ENCODE data around the gene MAST4.

MAST4 gene

DNA sequence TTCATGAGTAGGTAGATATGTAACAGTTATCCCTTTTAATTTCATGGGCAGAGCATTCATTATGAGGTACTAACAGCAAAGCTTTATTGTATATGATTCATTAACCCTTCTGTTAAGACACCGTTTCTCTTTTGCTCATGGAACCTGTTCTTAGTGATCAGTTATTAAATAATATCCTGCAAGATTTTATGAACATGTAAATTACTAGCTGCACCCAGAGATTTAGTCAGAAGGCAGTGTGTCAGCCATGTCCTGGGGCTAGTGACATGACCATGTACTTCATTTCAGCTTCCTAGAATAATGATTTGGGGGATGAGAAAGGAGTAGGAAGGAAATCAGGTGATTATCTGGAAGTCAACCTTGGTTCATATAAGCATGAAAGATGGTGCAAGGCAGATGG lies 7.0 kb downstream of the MAST4 start:
- H3K36me3 ChIP-seq (ENCODE audit: control insufficient read depth in 2 of 2, insufficient read depth in 1 of 2, low read length in 2 of 2), result no peaks in the 10 kb centered on the region
- H3K9me3 ChIP-seq (ENCODE audit: control insufficient read depth, insufficient read depth, low read depth, low read length), result no peaks in the 10 kb centered on the region
- CTCF ChIA-PET, result interaction anchor here (1.1 kb wide), 1 partner anchor 26 kb away, joined by 3 read pairs; no protein-coding TSS in a partner anchor
- no peak overlapping the region for H3K27ac ChIP-seq (ENCODE audit: extremely low read depth, low read depth, low read length)
- POLR2A ChIA-PET, result no interaction called here
- no peak for TF ChIP-seq ZNF560 (tag by site-specific recombination; IDR thresholded peaks at IDR 0.05; ENCODE audit: borderline replicate concordance)
- TF ChIP-seq ZBTB1 (tag by site-specific recombination; IDR thresholded peaks at IDR 0.05), result no peak
- no peak for TF ChIP-seq KLF9 (tag by site-specific recombination; IDR thresholded peaks at IDR 0.05; ENCODE audit: low read depth)
- TF ChIP-seq, protein P1, sequence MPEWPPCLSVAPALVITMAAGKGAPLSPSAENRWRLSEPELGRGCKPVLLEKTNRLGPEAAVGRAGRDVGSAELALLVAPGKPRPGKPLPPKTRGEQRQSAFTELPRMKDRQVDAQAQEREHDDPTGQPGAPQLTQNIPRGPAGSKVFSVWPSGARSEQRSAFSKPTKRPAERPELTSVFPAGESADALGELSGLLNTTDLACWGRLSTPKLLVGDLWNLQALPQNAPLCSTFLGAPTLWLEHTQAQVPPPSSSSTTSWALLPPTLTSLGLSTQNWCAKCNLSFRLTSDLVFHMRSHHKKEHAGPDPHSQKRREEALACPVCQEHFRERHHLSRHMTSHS (tag by site-specific recombination; IDR thresholded peaks at IDR 0.05), result no peak
- TF ChIP-seq ZNF184 (tag by site-specific recombination; IDR thresholded peaks at IDR 0.05), result no peak
- TF ChIP-seq, protein P2, sequence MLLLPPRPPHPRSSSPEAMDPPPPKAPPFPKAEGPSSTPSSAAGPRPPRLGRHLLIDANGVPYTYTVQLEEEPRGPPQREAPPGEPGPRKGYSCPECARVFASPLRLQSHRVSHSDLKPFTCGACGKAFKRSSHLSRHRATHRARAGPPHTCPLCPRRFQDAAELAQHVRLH (tag by site-specific recombination; IDR thresholded peaks at IDR 0.05), result no peak
- TF ChIP-seq ZNF664 (tag by site-specific recombination; IDR thresholded peaks at IDR 0.05), result no peak
- TF ChIP-seq ZNF391 (tag by site-specific recombination; IDR thresholded peaks at IDR 0.05; ENCODE audit: borderline replicate concordance, low read depth), result no peak
- no peak for TF ChIP-seq ZNF302 (tag by site-specific recombination; IDR thresholded peaks at IDR 0.05; ENCODE audit: low read depth)
- no peak for TF ChIP-seq ZNF174 (tag by site-specific recombination; IDR thresholded peaks at IDR 0.05)
- TF ChIP-seq, protein P3, sequence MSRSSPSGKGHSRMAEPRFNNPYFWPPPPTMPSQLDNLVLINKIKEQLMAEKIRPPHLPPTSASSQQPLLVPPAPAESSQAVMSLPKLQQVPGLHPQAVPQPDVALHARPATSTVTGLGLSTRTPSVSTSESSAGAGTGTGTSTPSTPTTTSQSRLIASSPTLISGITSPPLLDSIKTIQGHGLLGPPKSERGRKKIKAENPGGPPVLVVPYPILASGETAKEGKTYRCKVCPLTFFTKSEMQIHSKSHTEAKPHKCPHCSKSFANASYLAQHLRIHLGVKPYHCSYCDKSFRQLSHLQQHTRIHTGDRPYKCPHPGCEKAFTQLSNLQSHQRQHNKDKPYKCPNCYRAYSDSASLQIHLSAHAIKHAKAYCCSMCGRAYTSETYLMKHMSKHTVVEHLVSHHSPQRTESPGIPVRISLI (tag by site-specific recombination; IDR thresholded peaks at IDR 0.05), result no peak
- no peaks in the 10 kb centered on the region; the same call in 1 of the 2 replicates for H3K4me1 ChIP-seq (ENCODE audit: control insufficient read depth, insufficient read depth, low read length)
- no peak overlapping the region for H3K4me3 ChIP-seq (ENCODE audit: low read depth, low read length)

DNA sequence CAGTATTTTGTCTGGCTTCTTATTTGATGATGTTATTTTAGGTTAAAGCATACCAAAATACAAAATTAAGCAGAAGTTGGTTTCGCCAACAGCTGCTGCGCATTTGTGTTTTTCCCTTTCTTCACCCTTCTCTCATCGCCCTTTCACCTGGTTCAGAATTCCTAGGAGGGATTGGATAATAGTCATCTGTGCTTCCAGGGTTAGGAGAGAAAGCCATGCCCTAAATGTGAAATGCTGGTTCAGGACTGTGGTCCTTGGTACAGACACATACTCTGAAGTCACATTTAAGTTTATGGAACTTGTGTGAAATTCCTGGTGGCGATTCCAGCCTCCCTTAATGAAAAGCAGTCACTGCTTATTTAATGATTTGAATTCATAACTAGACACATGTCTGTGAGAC lies 7.7 kb downstream of the MAST4 start:
- H3K27ac ChIP-seq (ENCODE audit: extremely low read depth, low read depth, low read length), result no peak overlapping the region
- H3K9me3 ChIP-seq (ENCODE audit: control insufficient read depth, insufficient read depth, low read depth, low read length), result no peaks in the 10 kb centered on the region
- ChIA-PET CTCF (no interaction called here), POLR2A (no interaction called here)
- no peaks in the 10 kb centered on the region for H3K36me3 ChIP-seq (ENCODE audit: control insufficient read depth in 2 of 2, insufficient read depth in 1 of 2, low read length in 2 of 2)
- H3K4me1 ChIP-seq (ENCODE audit: control insufficient read depth, insufficient read depth, low read length), result no peaks in the 10 kb centered on the region; the same call in 1 of the 2 replicates
- H3K4me3 ChIP-seq (ENCODE audit: low read depth, low read length), result no peak overlapping the region
- TF ChIP-seq, protein P4, sequence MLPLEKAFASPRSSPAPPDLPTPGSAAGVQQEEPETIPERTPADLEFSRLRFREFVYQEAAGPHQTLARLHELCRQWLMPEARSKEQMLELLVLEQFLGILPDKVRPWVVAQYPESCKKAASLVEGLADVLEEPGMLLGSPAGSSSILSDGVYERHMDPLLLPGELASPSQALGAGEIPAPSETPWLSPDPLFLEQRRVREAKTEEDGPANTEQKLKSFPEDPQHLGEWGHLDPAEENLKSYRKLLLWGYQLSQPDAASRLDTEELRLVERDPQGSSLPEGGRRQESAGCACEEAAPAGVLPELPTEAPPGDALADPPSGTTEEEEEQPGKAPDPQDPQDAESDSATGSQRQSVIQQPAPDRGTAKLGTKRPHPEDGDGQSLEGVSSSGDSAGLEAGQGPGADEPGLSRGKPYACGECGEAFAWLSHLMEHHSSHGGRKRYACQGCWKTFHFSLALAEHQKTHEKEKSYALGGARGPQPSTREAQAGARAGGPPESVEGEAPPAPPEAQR (tag by site-specific recombination; IDR thresholded peaks at IDR 0.05), result no peak
- TF ChIP-seq HOXD13 (CRISPR knock-in tag; IDR thresholded peaks at IDR 0.05; ENCODE audit: borderline replicate concordance) (no peak), ZNF626 (tag by site-specific recombination; IDR thresholded peaks at IDR 0.05) (no peak), ZNF426 (tag by site-specific recombination; IDR thresholded peaks at IDR 0.05) (no peak), ZNF2 (tag by site-specific recombination; IDR thresholded peaks at IDR 0.05) (no peak), ZNF777 (tag by site-specific recombination; IDR thresholded peaks at IDR 0.05; ENCODE audit: borderline replicate concordance) (no peak), HOXA7 (CRISPR knock-in tag; IDR thresholded peaks at IDR 0.05; ENCODE audit: borderline replicate concordance) (no peak), ZNF214 (tag by site-specific recombination; IDR thresholded peaks at IDR 0.05; ENCODE audit: borderline replicate concordance) (no peak)
- TF ChIP-seq, protein P5, sequence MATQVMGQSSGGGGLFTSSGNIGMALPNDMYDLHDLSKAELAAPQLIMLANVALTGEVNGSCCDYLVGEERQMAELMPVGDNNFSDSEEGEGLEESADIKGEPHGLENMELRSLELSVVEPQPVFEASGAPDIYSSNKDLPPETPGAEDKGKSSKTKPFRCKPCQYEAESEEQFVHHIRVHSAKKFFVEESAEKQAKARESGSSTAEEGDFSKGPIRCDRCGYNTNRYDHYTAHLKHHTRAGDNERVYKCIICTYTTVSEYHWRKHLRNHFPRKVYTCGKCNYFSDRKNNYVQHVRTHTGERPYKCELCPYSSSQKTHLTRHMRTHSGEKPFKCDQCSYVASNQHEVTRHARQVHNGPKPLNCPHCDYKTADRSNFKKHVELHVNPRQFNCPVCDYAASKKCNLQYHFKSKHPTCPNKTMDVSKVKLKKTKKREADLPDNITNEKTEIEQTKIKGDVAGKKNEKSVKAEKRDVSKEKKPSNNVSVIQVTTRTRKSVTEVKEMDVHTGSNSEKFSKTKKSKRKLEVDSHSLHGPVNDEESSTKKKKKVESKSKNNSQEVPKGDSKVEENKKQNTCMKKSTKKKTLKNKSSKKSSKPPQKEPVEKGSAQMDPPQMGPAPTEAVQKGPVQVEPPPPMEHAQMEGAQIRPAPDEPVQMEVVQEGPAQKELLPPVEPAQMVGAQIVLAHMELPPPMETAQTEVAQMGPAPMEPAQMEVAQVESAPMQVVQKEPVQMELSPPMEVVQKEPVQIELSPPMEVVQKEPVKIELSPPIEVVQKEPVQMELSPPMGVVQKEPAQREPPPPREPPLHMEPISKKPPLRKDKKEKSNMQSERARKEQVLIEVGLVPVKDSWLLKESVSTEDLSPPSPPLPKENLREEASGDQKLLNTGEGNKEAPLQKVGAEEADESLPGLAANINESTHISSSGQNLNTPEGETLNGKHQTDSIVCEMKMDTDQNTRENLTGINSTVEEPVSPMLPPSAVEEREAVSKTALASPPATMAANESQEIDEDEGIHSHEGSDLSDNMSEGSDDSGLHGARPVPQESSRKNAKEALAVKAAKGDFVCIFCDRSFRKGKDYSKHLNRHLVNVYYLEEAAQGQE (tag by site-specific recombination; IDR thresholded peaks at IDR 0.05), result no peak
- TF ChIP-seq, protein P6, sequence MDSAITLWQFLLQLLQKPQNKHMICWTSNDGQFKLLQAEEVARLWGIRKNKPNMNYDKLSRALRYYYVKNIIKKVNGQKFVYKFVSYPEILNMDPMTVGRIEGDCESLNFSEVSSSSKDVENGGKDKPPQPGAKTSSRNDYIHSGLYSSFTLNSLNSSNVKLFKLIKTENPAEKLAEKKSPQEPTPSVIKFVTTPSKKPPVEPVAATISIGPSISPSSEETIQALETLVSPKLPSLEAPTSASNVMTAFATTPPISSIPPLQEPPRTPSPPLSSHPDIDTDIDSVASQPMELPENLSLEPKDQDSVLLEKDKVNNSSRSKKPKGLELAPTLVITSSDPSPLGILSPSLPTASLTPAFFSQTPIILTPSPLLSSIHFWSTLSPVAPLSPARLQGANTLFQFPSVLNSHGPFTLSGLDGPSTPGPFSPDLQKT (IDR thresholded peaks at IDR 0.05; ENCODE audit: borderline replicate concordance, low read depth, low read length), result no peak
- TF ChIP-seq, protein P7, sequence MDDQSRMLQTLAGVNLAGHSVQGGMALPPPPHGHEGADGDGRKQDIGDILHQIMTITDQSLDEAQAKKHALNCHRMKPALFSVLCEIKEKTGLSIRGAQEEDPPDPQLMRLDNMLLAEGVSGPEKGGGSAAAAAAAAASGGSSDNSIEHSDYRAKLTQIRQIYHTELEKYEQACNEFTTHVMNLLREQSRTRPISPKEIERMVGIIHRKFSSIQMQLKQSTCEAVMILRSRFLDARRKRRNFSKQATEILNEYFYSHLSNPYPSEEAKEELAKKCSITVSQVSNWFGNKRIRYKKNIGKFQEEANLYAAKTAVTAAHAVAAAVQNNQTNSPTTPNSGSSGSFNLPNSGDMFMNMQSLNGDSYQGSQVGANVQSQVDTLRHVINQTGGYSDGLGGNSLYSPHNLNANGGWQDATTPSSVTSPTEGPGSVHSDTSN (CRISPR knock-in tag; IDR thresholded peaks at IDR 0.05), result no peak
- TF ChIP-seq, protein P8, sequence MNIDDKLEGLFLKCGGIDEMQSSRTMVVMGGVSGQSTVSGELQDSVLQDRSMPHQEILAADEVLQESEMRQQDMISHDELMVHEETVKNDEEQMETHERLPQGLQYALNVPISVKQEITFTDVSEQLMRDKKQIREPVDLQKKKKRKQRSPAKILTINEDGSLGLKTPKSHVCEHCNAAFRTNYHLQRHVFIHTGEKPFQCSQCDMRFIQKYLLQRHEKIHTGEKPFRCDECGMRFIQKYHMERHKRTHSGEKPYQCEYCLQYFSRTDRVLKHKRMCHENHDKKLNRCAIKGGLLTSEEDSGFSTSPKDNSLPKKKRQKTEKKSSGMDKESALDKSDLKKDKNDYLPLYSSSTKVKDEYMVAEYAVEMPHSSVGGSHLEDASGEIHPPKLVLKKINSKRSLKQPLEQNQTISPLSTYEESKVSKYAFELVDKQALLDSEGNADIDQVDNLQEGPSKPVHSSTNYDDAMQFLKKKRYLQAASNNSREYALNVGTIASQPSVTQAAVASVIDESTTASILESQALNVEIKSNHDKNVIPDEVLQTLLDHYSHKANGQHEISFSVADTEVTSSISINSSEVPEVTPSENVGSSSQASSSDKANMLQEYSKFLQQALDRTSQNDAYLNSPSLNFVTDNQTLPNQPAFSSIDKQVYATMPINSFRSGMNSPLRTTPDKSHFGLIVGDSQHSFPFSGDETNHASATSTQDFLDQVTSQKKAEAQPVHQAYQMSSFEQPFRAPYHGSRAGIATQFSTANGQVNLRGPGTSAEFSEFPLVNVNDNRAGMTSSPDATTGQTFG (tag by site-specific recombination; IDR thresholded peaks at IDR 0.05; ENCODE audit: borderline replicate concordance), result no peak
